K562 (cell line): ENCODE measurements around the gene POMGNT1. TPM values are rescaled to one million over a fixed set of nuclear protein-coding genes. Genes with fewer than 3 reads are reported as not detected.

Experiments
- ATAC-seq: fragments of 200-7000 bp; cut with Tn5 transposase; 3 replicates; pipeline ENCODE4 v1.9.1; 2020; ENCODE audit warnings: moderate library complexity
- BruUV-seq: library from RNA; stranded (reverse); fragments of 400-500 nt; replicated peaks from 2 replicates; lab custom pipeline; 2021; lab: Mats Ljungman, UMichigan
- CTCF ChIA-PET: fragments of 300-600 bp; formaldehyde crosslinking; extraction: SDS; loops from one replicate; lab custom pipeline; 2021; ENCODE audit warnings: low intra/inter-chr PET ratio; lab: Yijun Ruan, JAX
- POLR2A ChIA-PET: fragments of 300-600, 350-650 bp; sonication (Branson Sonifier 250); formaldehyde crosslinking; extraction: SDS; loops from one replicate; lab custom pipeline; 2021; ENCODE audit warnings: antibody characterized with exemption, inconsistent platforms; lab: Yijun Ruan, JAX
- DNase-seq, 4 experiments: peaks; one replicate each; pipeline versions ENCODE4 v3.0.0 to v3.0.0-alpha.2; 2011 to 2018; ENCODE audit warnings: low spot score in 3 of 4, mixed read lengths in 3 of 4; ENCODE audit errors: extremely low read depth in 1 of 4
- FAIRE-seq: peaks from 2 replicates; lab custom pipeline; 2011; peaks lifted over from hg19 to GRCh38; lab: Jason Lieb, UNC
- H2AFZ ChIP-seq: 2 replicates; pipeline ENCODE4 v1.6.0; 2011; ENCODE audit warnings: low read depth, low read length, control low read depth, inconsistent platforms
- H3K27ac ChIP-seq: fragments of 200-600 bp; 3 replicates; pipeline ENCODE4 v1.8.0; 2011; ENCODE audit warnings: low read depth, mild to moderate bottlenecking, control low read depth, inconsistent platforms, low read length, moderate library complexity, mixed read lengths; ENCODE audit errors: extremely low read depth
- H3K27me3 ChIP-seq, 2 experiments: fragments of 300-600 bp in 1 of 2; 2 replicates in 1 of 2; 3 replicates in 1 of 2; pipeline versions ENCODE4 v1.6.0 to v1.8.0; 2011; ENCODE audit warnings: inconsistent platforms in 2 of 2, low read length in 2 of 2, mild to moderate bottlenecking in 1 of 2, mixed read lengths in 1 of 2, moderate library complexity in 1 of 2; ENCODE audit not compliant: control insufficient read depth in 2 of 2, insufficient read depth in 2 of 2
- H3K36me3 ChIP-seq: fragments of 300-600 bp; 3 replicates; pipeline ENCODE4 v1.8.0; 2011; ENCODE audit warnings: mild to moderate bottlenecking, low read length, inconsistent platforms; ENCODE audit not compliant: control insufficient read depth, insufficient read depth
- H3K4me1 ChIP-seq, 2 experiments: fragments of 200-600 bp in 1 of 2; replicated peaks in 1 of 2; 2 replicates in 1 of 2; 3 replicates in 1 of 2; pipeline versions ENCODE4 v1.5.1 to v1.8.0; 2011; ENCODE audit warnings: inconsistent platforms in 2 of 2, low read length in 2 of 2, mild to moderate bottlenecking in 1 of 2, mixed read lengths in 1 of 2, moderate library complexity in 1 of 2; ENCODE audit not compliant: control insufficient read depth in 2 of 2, insufficient read depth in 2 of 2
- H3K4me2 ChIP-seq: 2 replicates; pipeline ENCODE4 v1.6.1; 2011; ENCODE audit warnings: low read length, control low read depth, inconsistent platforms, mixed read lengths; ENCODE audit not compliant: insufficient read depth
- H3K4me3 ChIP-seq: fragments of 200-600 bp; sonication (generic), shearing (Covaris generic); 2 replicates; pipeline ENCODE4 v1.5.1; 2016; ENCODE audit warnings: control low read depth, inconsistent platforms
- H3K79me2 ChIP-seq: fragments of 200-600 bp; 3 replicates; pipeline ENCODE4 v1.8.0; 2011; ENCODE audit warnings: low read length, inconsistent platforms; ENCODE audit not compliant: control insufficient read depth, insufficient read depth
- H3K9ac ChIP-seq, 2 experiments: 2 replicates each; pipeline versions ENCODE4 v1.6.0 to v1.6.1; 2011; ENCODE audit warnings: low read depth in 2 of 2, low read length in 2 of 2, control low read depth in 1 of 2, inconsistent platforms in 1 of 2, mild to moderate bottlenecking in 1 of 2, mixed read lengths in 1 of 2; ENCODE audit not compliant: insufficient read depth in 1 of 2
- H3K9me1 ChIP-seq: one replicate; pipeline ENCODE4 v1.6.0; 2011; ENCODE audit warnings: inconsistent platforms, mild to moderate bottlenecking, low read length, moderate library complexity; ENCODE audit not compliant: control insufficient read depth, insufficient read depth
- H3K9me3 ChIP-seq: replicated peaks from 2 replicates; pipeline ENCODE4 v1.5.1; 2011; ENCODE audit warnings: low read depth, low read length, inconsistent platforms; ENCODE audit not compliant: control insufficient read depth, insufficient read depth
- H4K20me1 ChIP-seq: replicated peaks from 2 replicates; pipeline ENCODE4 v1.6.1; 2011; ENCODE audit warnings: low read length, inconsistent platforms, mixed read lengths; ENCODE audit not compliant: control insufficient read depth, insufficient read depth
- ETV6 ChIP-seq, 3 experiments: fragments of 150-350 bp in 1 of 3; sonication (generic) in 1 of 3; formaldehyde crosslinking in 1 of 3; IDR thresholded peaks; 2 replicates each; pipeline versions ENCODE4 v1.6.1 to v1.8.0; 2014 to 2022; ENCODE audit warnings: borderline replicate concordance in 2 of 3, low read depth in 2 of 3, antibody characterized with exemption in 1 of 3, low read length in 1 of 3, mild to moderate bottlenecking in 1 of 3, missing genetic modification reagents in 1 of 3
- FOSL1 ChIP-seq: fragments of 200-800 bp; sonication (Bioruptor generic); conservative IDR thresholded peaks from 2 replicates; pipeline ENCODE4 v1.6.1; 2016; ENCODE audit warnings: missing genetic modification characterization, missing compliant biosample characterization
- HMG20A ChIP-seq: fragments of 450-650 bp; formaldehyde crosslinking; conservative IDR thresholded peaks from 2 replicates; pipeline ENCODE4 v1.4.0; 2020; ENCODE audit warnings: mild to moderate bottlenecking, mixed read lengths
- HMGN3 ChIP-seq: IDR thresholded peaks from 2 replicates; pipeline ENCODE4 v1.6.1; 2011; ENCODE audit warnings: borderline replicate concordance, low read depth, mild to moderate bottlenecking, mixed read lengths, low read length; ENCODE audit not compliant: insufficient read length; ENCODE audit errors: extremely low read depth
- HOXB6 ChIP-seq: fragments of 250-450 bp; sonication (Bioruptor Pico); IDR thresholded peaks from 2 replicates; pipeline ENCODE4 v1.5.1; 2022; ENCODE audit warnings: mild to moderate bottlenecking, borderline replicate concordance
- JUN ChIP-seq, 2 experiments: sonication (generic) in 1 of 2; formaldehyde crosslinking in 1 of 2; IDR thresholded peaks; 2 replicates each; pipeline versions ENCODE4 v1.6.1 to v1.8.0; 2012 to 2022; ENCODE audit warnings: borderline replicate concordance in 2 of 2, mild to moderate bottlenecking in 2 of 2, improper control_type of control experiment in 1 of 2, low read depth in 1 of 2, low read length in 1 of 2, missing genetic modification reagents in 1 of 2
- RBM17 ChIP-seq: fragments of 200-400 bp; formaldehyde crosslinking; IDR thresholded peaks from 2 replicates; pipeline ENCODE4 v1.6.1; 2017; ENCODE audit warnings: low read depth, mild to moderate bottlenecking, low read length, borderline replicate concordance
- SMARCC2 ChIP-seq: fragments of 450-650 bp; IDR thresholded peaks from 2 replicates; pipeline ENCODE4 v1.6.1; 2017; ENCODE audit warnings: antibody characterized with exemption, moderate library complexity, mild to moderate bottlenecking, low read depth
- SRF ChIP-seq, 2 experiments: fragments of 250-450, 450-650 bp in 1 of 2; sonication (Bioruptor Pico) in 1 of 2; sonication (generic) in 1 of 2; formaldehyde crosslinking; IDR thresholded peaks; 2 replicates each; pipeline versions ENCODE4 v1.5.0 to v1.5.1; 2020 to 2022; ENCODE audit warnings: mild to moderate bottlenecking in 1 of 2, missing genetic modification reagents in 1 of 2
- ZNF197 ChIP-seq: fragments of 200-800 bp; sonication (Bioruptor generic); IDR thresholded peaks from 2 replicates; pipeline ENCODE4 v1.6.1; 2016; ENCODE audit warnings: low read depth, missing genetic modification characterization, missing compliant biosample characterization
- ZNF224 ChIP-seq: sonication (generic); formaldehyde crosslinking; IDR thresholded peaks from 2 replicates; pipeline ENCODE4 v1.8.0; 2022; ENCODE audit warnings: mild to moderate bottlenecking, missing genetic modification reagents
- WGBS: fragments of 100-300 bp; shearing (Covaris generic); methylation state at CpG from one replicate; pipeline ENCODE4 v1.1.6; 2016; ENCODE audit warnings: low coverage, mixed read lengths; ENCODE audit not compliant: insufficient coverage; ENCODE audit errors: missing lambda C conversion rate; 5-methylcytosine and 5-hydroxymethylcytosine counted together
- in situ Hi-C: fragments of 300-500 bp; cut with MboI; formaldehyde crosslinking; loops from 4 replicates; pipeline ENCODE4 v1.15.0; 2018; ENCODE audit warnings: inconsistent platforms, mixed read lengths
- intact Hi-C: fragments of 100-400 bp; cut with micrococcal nuclease; formaldehyde crosslinking; loops from 2 replicates; pipeline ENCODE4 v1.14.2; 2022
- polyA plus RNA-seq, 8 experiments: library from polyadenylated mRNA; depleted of rRNA in 4 of 8; stranded (reverse) in 5 of 8; unstranded in 3 of 8; fragments of >200 nt; fragmentation: Nextera tagmentation in 2 of 8; fragmentation: Illumina TruSeq in 1 of 8; extraction: Ambion mirVana in 2 of 8; extraction: Trizol in 1 of 8; gene quantifications; 2 replicates each; pipeline versions ENCODE4 v1.2.1 to v1.2.3, GENCODE V29; 2011 to 2014; ENCODE audit warnings: inconsistent platforms in 1 of 8, missing spikeins in 1 of 8
- total RNA-seq, 7 experiments: library from RNA; depleted of rRNA in 6 of 7; stranded (reverse); fragments of >200 nt in 6 of 7; fragmentation: Illumina TruSeq in 2 of 7; extraction: Trizol in 2 of 7; gene quantifications; 2 replicates each; pipeline versions ENCODE4 v1.2.1 to v1.2.3, GENCODE V29; 2011 to 2021; ENCODE audit warnings: low replicate concordance in 1 of 7
- TF ChIP-seq, protein P1 (sequence below): sonication (generic); formaldehyde crosslinking; IDR thresholded peaks from 2 replicates; pipeline ENCODE4 v1.8.1; 2022; ENCODE audit warnings: missing genetic modification reagents
- TF ChIP-seq, protein P2 (sequence below): fragments of 450-650 bp; IDR thresholded peaks from 2 replicates; pipeline ENCODE4 v1.6.1; 2018; ENCODE audit not compliant: partially characterized antibody

The POMGNT1 gene
- total and polyA plus RNA-seq, 9 of the 15 experiments (the other 6 are each of a cell fraction or from before 2014, with no cell fraction given): 14.1 to 58.9 (median 37.8) TPM

DNA sequence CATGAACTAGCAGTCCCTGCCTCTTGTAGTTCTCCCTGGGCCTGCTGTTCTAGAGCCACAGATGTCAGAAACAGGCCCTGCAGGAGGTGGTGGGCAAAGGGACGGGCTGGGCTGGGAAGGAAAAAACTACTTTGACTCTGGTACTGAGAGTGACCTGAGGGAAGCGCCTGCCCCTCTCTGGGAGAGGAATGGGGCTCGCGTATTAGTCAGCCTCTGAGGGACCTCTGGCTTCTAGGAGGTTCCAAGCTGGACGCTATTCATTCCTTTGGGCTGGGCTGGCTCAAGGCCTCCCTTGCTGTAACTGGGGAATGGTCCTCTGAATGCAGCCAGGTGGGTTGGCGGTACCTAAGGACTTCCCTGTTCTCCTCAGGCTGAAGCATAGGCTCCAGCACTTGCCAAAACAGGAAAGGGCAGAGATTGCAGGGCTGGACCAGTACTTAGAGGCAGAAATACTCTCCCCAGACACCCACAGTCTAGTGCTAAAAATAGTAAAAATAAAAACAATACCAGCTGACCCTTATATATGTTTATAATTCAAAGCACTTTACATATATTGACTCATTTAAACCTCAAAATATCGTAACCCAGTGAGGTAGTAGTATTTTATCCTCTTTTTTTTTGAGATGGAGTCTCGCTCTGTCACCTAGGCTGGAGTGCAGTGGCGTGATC, 7.1 kb downstream of the POMGNT1 start:
- no peaks in the 10 kb centered on the region for H3K4me1 ChIP-seq
- H3K4me3 ChIP-seq: no peak overlapping the region
- DNase-seq (no peak), ATAC-seq (no peak), FAIRE-seq (no peak)
- intact Hi-C loops (no loop called here), in situ Hi-C loops (loop anchor here (25.0 kb wide), 1 partner anchor 554 kb away; no protein-coding TSS in a partner anchor)
- H3K9me3 ChIP-seq: no peaks in the 10 kb centered on the region
- H3K9me1 ChIP-seq: no peaks in the 10 kb centered on the region
- H3K79me2 ChIP-seq: no peaks in the 10 kb centered on the region
- no TSS peak for BruUV-seq
- H2AFZ ChIP-seq: no peak overlapping the region
- 82% methylated on average over 8 of the region's 9 CpGs for WGBS
- no peaks in the 10 kb centered on the region for H4K20me1 ChIP-seq
- TF ChIP-seq SRF (CRISPR knock-in tag; IDR thresholded peaks at IDR 0.05) (no peak), ZNF197 (CRISPR knock-in tag) (no peak), ETV6 (IDR thresholded peaks at IDR 0.05; ENCODE audit: borderline replicate concordance in 1 of 2, low read depth in 2 of 2, low read length in 1 of 2) (no peak), ETV6 (CRISPR knock-in tag; IDR thresholded peaks at IDR 0.05; ENCODE audit: borderline replicate concordance) (no peak), HMGN3 (no peak), JUN (IDR thresholded peaks at IDR 0.05; ENCODE audit: borderline replicate concordance, low read depth, low read length) (no peak), JUN (CRISPR knock-in tag; IDR thresholded peaks at IDR 0.05; ENCODE audit: borderline replicate concordance) (no peak), HOXB6 (CRISPR knock-in tag) (no peak), RBM17 (no peak), HMG20A (CRISPR knock-in tag) (no peak), SMARCC2 (no peak), ZNF224 (CRISPR knock-in tag) (no peak), FOSL1 (no peak)
- TF ChIP-seq, protein P1, sequence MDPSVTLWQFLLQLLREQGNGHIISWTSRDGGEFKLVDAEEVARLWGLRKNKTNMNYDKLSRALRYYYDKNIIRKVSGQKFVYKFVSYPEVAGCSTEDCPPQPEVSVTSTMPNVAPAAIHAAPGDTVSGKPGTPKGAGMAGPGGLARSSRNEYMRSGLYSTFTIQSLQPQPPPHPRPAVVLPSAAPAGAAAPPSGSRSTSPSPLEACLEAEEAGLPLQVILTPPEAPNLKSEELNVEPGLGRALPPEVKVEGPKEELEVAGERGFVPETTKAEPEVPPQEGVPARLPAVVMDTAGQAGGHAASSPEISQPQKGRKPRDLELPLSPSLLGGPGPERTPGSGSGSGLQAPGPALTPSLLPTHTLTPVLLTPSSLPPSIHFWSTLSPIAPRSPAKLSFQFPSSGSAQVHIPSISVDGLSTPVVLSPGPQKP: no peak
- TF ChIP-seq, protein P2, sequence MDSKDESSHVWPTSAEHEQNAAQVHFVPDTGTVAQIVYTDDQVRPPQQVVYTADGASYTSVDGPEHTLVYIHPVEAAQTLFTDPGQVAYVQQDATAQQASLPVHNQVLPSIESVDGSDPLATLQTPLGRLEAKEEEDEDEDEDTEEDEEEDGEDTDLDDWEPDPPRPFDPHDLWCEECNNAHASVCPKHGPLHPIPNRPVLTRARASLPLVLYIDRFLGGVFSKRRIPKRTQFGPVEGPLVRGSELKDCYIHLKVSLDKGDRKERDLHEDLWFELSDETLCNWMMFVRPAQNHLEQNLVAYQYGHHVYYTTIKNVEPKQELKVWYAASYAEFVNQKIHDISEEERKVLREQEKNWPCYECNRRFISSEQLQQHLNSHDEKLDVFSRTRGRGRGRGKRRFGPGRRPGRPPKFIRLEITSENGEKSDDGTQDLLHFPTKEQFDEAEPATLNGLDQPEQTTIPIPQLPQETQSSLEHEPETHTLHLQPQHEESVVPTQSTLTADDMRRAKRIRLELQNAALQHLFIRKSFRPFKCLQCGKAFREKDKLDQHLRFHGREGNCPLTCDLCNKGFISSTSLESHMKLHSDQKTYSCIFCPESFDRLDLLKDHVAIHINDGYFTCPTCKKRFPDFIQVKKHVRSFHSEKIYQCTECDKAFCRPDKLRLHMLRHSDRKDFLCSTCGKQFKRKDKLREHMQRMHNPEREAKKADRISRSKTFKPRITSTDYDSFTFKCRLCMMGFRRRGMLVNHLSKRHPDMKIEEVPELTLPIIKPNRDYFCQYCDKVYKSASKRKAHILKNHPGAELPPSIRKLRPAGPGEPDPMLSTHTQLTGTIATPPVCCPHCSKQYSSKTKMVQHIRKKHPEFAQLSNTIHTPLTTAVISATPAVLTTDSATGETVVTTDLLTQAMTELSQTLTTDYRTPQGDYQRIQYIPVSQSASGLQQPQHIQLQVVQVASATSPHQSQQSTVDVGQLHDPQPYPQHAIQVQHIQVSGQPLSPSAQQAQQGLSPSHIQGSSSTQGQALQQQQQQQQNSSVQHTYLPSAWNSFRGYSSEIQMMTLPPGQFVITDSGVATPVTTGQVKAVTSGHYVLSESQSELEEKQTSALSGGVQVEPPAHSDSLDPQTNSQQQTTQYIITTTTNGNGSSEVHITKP: no peak
- H3K27ac ChIP-seq: no peak overlapping the region
- no peak overlapping the region; a peak in 1 of 4 replicates for H3K9ac ChIP-seq
- H3K27me3 ChIP-seq: no peaks in the 10 kb centered on the region
- H3K36me3 ChIP-seq: peaks cover 77% of the 10 kb centered on the region
- POLR2A ChIA-PET: interaction anchor here (0.6 to 1.0 kb wide), 4 partner anchors 8 to 29 kb away, joined by 3 to 6 read pairs (median 4); no protein-coding TSS in a partner anchor
- CTCF ChIA-PET: no interaction called here
- H3K4me2 ChIP-seq: no peak overlapping the region
